Kidney glomerular epithelial cell (primary cell): ENCODE data around the gene ZNF839.
A peak's percentile ranks its signal among the peaks of the same experiment; 100 is the strongest.
"Not testable (repeated sequence)": the region's sequence is repeated elsewhere in the genome, so short reads cannot be mapped to it uniquely, and the experiment has no call there.

Experiments used
- DNase-seq: peaks from one replicate; lab custom pipeline; 2025; lab: John Stamatoyannopoulos, UW

The ZNF839 gene

GRCh38 chr14:102314242-102315011, 5.1 kb upstream of the ZNF839 start:
- peak; percentile 61 for DNase-seq

- DNase-seq = no peak
Observed at GRCh38 chr14:102315121-102315520, 4.4 kb upstream of the ZNF839 start.

- DNase-seq = peak; percentile 82
Observed at GRCh38 chr14:102316338-102316742, 3.2 kb upstream of the ZNF839 start.

GRCh38 chr14:102316743-102317563, 2.6 kb upstream of the ZNF839 start:
- DNase-seq = peak; percentile 82

- DNase-seq = no peak
Observed at GRCh38 chr14:102317564-102318248, 1.8 kb upstream of the ZNF839 start.

- DNase-seq = no peak
Observed at GRCh38 chr14:102318781-102319276, 717 bp upstream of the ZNF839 start.

- DNase-seq = no peak
Observed at GRCh38 chr14:102320033-102320660, 601 bp downstream of the ZNF839 start.

- DNase-seq = no peak
Observed at GRCh38 chr14:102320671-102321455, 1.3 kb downstream of the ZNF839 start.

- no peak for DNase-seq
Observed at GRCh38 chr14:102321456-102322422, 2.2 kb downstream of the ZNF839 start.

- DNase-seq = peak; percentile 61
Observed at GRCh38 chr14:102323102-102323501, 3.6 kb downstream of the ZNF839 start.

GRCh38 chr14:102325791-102326345, 6.3 kb downstream of the ZNF839 start:
- no peak for DNase-seq

- DNase-seq = no peak
Observed at GRCh38 chr14:102326583-102326982, 7.0 kb downstream of the ZNF839 start.

GRCh38 chr14:102329381-102329780, 9.8 kb downstream of the ZNF839 start:
- not testable (repeated sequence) for DNase-seq

GRCh38 chr14:102330806-102331205, 11.3 kb downstream of the ZNF839 start:
- no peak for DNase-seq

- DNase-seq = no peak
Observed at GRCh38 chr14:102333390-102333789, 13.8 kb downstream of the ZNF839 start.

GRCh38 chr14:102333795-102334705, 14.5 kb downstream of the ZNF839 start:
- no peak for DNase-seq

GRCh38 chr14:102335163-102335562, 15.6 kb downstream of the ZNF839 start:
- DNase-seq = no peak

GRCh38 chr14:102338724-102339123, 19.2 kb downstream of the ZNF839 start:
- no peak for DNase-seq

- DNase-seq = no peak
Observed at GRCh38 chr14:102341566-102341965, 22.0 kb downstream of the ZNF839 start.
